GM18498 (cell line): ENCODE results near the gene INTS1.
"Not testable (repeated sequence)": the region's sequence is repeated elsewhere in the genome, so short reads cannot be mapped to it uniquely, and the experiment has no call there.

Source experiments
- ATAC-seq: cut with Tn5 transposase; IDR thresholded peaks from one replicate; pipeline ENCODE4 v1.9.1; 2021; ENCODE audit warnings: mild to moderate bottlenecking, moderate library complexity; ENCODE audit not compliant: unreplicated experiment

Gene INTS1

GRCh38 chr7:1447551-1448244 is 56.5 kb downstream of the INTS1 start:
- ATAC-seq: no peak

DNA sequence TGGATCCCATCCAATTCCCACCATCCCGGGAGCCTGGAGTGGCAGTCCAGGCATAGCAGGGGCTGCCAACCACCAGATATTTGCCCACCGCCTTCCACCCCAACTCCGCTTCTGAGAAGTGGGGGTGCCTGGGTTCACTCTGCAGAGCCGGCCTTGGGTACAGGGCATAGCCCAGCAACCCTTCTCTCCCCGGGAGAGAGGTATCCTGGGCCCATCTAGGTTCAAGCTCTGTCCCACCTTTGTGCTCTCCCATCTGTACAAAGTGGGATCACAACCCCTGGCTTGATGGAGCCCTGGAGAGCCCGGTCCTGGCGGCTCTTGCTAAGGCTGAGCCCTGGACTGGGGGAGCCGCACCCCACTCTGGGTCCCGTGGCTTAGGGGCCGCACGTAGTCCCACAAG is 57.1 kb downstream of the INTS1 start:
- no peak for ATAC-seq

GRCh38 chr7:1446620-1447032 is 57.6 kb downstream of the INTS1 start:
- ATAC-seq: no peak

DNA sequence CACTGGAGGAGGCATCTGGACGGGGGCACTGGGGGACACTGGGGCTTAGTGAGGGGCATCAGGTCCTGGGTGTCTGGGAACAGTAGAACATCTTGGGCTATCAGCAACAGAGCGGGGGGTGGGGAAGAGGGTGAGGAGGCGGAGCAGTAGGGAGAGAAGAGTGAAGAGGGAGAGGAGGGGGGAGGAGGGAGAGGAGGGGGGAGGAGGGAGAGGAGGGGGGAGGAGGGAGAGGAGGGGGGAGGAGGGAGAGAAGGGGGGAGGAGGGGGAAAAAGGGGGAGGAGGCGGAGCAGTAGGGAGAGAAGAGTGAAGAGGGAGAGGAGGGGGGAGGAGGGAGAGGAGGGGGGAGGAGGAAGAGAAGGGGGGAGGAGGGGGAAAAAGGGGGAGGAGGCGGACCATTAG is 58.2 kb downstream of the INTS1 start:
- not testable (repeated sequence) for ATAC-seq

GRCh38 chr7:1445341-1445740 is 58.8 kb downstream of the INTS1 start:
- no peak for ATAC-seq

GRCh38 chr7:1444925-1445322 is 59.3 kb downstream of the INTS1 start:
- no peak for ATAC-seq

- ATAC-seq: no peak
Measured at GRCh38 chr7:1444214-1444924, 59.8 kb downstream of the INTS1 start.

DNA sequence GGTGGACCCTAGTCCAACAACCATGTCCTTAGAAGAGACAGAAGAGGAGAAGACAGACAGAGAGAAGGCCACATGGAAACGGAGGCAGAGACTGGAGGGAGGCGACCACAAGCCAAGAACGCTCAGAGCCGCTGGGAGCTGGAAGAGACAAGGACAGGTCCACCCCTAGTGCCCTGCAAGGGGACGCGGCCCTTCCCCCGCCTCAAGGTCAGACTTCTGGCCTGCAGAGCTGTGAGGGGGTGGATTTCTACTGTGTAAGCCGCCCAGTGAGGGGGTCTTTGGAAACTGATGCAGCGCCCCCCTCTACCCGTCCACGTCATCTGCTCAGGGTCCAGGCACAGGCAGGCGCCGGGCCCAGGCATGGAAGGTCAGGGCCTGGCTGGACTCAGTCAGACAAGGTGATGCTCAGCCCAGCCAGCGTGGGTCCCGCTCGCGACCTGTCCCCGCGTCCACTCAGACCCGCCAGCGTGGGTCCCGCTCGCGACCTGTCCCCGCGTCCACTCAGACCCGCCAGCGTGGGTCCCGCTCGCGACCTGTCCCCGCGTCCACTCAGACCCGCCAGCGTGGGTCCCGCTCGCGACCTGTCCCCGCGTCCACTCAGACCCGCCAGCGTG is 60.5 kb downstream of the INTS1 start:
- ATAC-seq: not testable (repeated sequence)

DNA sequence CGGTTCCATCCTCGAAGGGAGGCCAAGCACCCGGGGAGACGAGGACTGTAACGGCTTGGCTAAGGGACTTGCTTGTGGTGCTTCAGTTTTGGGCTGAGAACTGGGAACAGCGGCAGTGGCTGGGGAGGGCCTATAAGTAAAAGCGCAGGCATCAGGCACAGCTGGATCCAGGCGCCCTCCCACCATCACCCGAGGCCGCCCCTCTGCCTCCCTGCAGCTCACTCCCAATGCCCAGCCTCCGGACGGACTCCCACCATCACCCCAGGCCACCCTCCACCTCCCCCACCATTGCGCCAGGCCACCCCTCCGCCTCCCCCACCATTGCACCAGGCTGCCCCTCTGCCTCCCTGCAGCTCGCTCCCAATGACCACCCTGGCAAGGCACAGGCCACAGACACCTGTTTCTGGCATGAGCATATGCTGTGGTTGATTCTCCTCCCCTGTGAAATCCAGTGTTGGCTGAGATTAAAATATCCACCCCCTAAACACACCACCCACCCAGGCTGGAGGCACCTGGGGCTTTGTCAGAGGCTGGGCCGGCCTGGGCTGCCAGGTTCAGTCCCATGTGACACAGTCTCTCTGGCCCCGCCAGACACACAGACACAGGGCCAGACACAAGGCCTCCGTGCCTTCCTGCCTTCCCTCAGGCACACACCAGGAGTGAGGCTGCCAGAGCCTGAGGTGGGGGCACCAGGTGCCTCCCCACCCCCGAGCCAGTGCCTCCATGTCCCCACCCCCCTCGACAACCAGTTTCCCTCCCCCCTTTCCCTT is 61.6 kb downstream of the INTS1 start:
- no peak for ATAC-seq

DNA sequence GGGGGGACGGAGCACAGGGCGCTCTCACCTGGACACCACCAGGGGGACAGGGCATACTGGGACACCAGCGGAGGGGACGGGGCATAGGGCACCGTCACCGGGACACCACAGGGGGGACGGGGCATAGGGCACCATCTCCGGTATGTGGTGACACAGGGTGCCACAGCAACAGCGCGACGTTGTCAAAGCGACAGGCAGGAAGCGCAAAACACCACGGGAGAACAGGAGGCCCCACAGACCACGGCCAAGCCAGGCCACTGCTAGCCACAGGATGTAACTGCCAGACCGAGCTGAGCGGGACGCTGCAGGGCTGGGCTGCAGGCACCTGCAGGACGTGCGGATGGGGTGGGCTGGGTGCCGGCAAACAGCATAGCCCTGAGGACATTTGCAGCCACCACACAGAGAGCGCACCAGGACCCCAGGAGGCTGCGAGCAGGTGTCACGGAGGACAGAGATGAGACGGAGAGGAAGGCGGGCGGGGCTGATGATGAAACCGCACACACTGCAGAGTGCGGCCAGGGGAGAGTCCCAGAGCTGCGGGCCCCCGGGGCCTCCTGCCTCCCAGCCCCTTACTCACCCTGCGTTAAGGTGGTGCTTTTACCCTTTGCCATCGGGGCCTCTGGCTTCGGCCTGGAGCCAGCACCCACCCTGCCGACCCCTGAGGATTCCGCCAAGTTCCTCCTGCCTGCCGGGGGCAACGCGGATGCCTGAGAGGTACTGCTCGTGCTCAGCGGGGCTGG is 62.4 kb downstream of the INTS1 start:
- no peak for ATAC-seq

DNA sequence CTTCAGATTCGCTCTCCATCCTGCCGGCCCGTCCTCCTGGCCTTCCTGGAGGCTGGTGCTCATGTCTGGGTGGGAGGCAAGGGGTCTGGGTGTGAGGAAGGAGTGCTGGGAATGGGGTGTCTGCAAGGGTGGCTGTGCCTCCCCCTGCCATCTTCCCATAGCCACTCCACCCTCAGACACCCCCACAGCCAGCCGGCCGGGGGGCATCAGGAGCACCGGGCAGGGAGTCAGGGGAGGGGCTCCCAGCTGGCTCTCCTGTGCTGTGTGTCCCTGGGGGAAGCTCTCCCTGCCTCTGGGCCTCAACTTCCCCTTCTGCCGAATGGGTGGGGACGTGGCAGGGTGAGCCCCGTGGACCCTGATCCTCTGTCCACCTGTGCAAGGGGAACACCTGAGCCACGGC is 63.6 kb downstream of the INTS1 start:
- no peak for ATAC-seq

- no peak for ATAC-seq
Measured at GRCh38 chr7:1439373-1440363, 64.5 kb downstream of the INTS1 start.

DNA sequence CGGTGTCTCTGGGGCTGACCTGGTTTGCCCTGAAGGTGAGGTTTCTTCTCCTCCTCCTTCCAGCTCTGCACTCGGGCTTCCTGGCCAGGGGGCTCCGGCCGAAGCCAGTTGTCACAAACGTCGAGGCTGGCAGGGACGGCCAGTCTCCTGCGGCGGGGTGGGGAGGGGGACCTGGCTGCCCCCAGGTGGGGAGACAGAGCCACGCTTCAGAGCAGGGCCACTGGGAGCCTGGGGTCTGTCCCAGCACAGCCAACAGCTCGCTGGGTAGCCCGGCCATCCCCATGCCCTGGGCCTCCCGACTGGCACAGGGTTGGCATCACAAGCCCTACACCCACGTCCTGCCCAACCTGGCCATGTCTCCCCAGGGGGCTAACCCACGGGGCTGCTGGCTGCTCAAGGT is 65.4 kb downstream of the INTS1 start:
- no peak for ATAC-seq

- ATAC-seq: no peak
Measured at GRCh38 chr7:1438208-1438607, 66.0 kb downstream of the INTS1 start.

DNA sequence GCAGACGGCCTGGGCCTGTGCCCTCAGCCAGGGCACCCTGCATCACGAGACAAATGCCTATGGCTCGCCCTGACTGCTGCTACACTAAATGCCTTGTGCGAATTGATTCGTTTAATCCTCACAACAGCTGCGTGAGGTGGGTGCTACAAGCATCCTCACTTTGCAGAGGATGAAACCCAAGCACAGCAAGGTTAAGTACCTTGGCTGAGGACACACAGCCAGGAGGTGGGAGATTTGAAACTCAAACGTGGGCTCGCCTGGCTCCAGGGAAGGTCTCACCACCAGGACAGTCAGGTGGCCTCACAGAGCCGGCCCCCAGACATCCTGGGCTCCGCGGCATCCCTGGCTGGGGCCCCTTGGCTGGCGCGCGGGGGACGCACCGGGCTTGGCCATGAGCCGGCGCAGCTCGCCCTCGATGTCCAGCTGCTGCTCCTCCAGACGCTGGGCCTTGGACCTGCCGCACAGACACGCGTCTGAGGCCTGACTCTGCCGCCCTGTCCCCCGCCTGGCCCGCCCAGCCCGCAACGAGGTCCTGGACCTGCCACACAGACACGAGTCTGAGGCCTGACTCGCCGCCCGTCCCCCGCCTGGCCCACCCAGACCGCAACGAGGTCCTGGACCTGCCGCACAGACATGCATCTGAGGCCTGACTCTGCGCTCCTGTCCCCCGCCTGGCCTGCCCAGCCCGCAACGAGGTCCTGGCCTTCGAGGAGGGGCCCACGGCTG is 66.9 kb downstream of the INTS1 start:
- ATAC-seq: no peak

DNA sequence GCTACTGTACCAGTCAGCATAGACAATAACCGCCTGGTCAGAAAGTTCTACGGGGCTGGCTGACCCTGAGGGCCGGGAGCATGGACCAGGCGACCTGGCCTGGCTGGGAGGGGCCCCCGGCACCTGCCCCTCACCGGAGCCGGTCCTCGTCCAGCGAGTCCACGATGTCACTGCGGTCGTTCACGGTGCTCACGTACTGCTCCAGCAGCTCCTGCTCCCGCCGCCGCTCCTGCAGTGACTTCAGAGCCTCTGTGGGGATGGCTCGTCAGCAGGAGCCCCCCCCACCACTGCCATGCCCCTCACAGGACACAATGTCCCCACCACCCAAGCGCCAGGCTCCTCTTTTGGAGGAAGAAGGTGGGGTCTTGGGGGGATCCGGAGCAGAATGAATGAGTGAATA is 67.6 kb downstream of the INTS1 start:
- no peak for ATAC-seq

GRCh38 chr7:1434891-1435670 is 69.1 kb downstream of the INTS1 start:
- no peak for ATAC-seq

- ATAC-seq: no peak
Measured at GRCh38 chr7:1434165-1434718, 69.9 kb downstream of the INTS1 start.
